SK-N-SH (cell line): ENCODE measurements around the gene ABLIM2. TPM values are rescaled to one million over a fixed set of nuclear protein-coding genes. Genes with fewer than 3 reads are reported as not detected.

Experiments used
- CTCF ChIA-PET: fragments of 300-600, 350-600 bp; formaldehyde crosslinking; extraction: SDS; loops from one replicate; lab custom pipeline; 2021; lab: Yijun Ruan, JAX
- POLR2A ChIA-PET: fragments of 350-600 bp; sonication (Branson Sonifier 250); formaldehyde crosslinking; extraction: SDS; loops from one replicate; lab custom pipeline; 2020; ENCODE audit warnings: antibody characterized with exemption, inconsistent platforms; lab: Yijun Ruan, JAX
- DNase-seq: peaks from one replicate; pipeline ENCODE4 v3.0.0; 2012
- H2AFZ ChIP-seq: fragments of 200-600 bp; sonication (generic); 2 replicates; pipeline ENCODE4 v1.8.1; 2016; ENCODE audit warnings: antibody characterized with exemption, mild to moderate bottlenecking, low read depth
- H3F3A ChIP-seq: fragments of 200-600 bp; sonication (generic); replicated peaks from 2 replicates; pipeline ENCODE3; 2016; ENCODE audit warnings: antibody characterized with exemption, mild to moderate bottlenecking; ENCODE audit not compliant: insufficient read depth
- H3K27ac ChIP-seq, 2 experiments: fragments of 200-500 bp in 1 of 2; fragments of 200-600 bp in 1 of 2; sonication (Bioruptor generic) in 1 of 2; sonication (generic), shearing (Covaris generic) in 1 of 2; 2 replicates each; pipeline versions ENCODE4 v1.5.1 to v1.6.1; 2014 to 2016; ENCODE audit warnings: low read depth in 2 of 2, inconsistent platforms in 1 of 2, low read length in 1 of 2, mild to moderate bottlenecking in 1 of 2, mixed read lengths in 1 of 2
- H3K27me3 ChIP-seq: fragments of 200-600 bp; sonication (generic), shearing (Covaris generic); 2 replicates; pipeline ENCODE4 v1.6.1; 2016; ENCODE audit warnings: mixed run types; ENCODE audit not compliant: insufficient read depth
- H3K36me3 ChIP-seq, 2 experiments: fragments of 200-500 bp in 1 of 2; fragments of 200-600 bp in 1 of 2; sonication (Bioruptor generic) in 1 of 2; sonication (generic) in 1 of 2; replicated peaks in 1 of 2; 2 replicates each; pipeline versions ENCODE3 to v1.5.1; 2014 to 2016; ENCODE audit warnings: low read length in 1 of 2, mild to moderate bottlenecking in 1 of 2; ENCODE audit not compliant: insufficient read depth in 2 of 2, control insufficient read depth in 1 of 2
- H3K4me1 ChIP-seq, 2 experiments: fragments of 200-500 bp in 1 of 2; fragments of 200-600 bp in 1 of 2; sonication (Bioruptor generic) in 1 of 2; sonication (generic), shearing (Covaris generic) in 1 of 2; 2 replicates each; pipeline versions ENCODE4 v1.5.1 to v1.6.1; 2014 to 2016; ENCODE audit warnings: low read depth in 1 of 2, low read length in 1 of 2, mixed run types in 1 of 2; ENCODE audit not compliant: insufficient read depth in 2 of 2, control insufficient read depth in 1 of 2
- H3K4me2 ChIP-seq: fragments of 200-600 bp; sonication (generic), shearing (Covaris generic); 2 replicates; pipeline ENCODE4 v1.6.1; 2017; ENCODE audit warnings: mixed run types
- H3K4me3 ChIP-seq, 2 experiments: fragments of 200-500 bp in 1 of 2; fragments of 200-600 bp in 1 of 2; sonication (Bioruptor generic) in 1 of 2; sonication (generic), shearing (Covaris generic) in 1 of 2; 2 replicates each; pipeline versions ENCODE4 v1.5.1 to v1.8.1; 2014 to 2016; ENCODE audit warnings: low read depth in 2 of 2, inconsistent platforms in 1 of 2, low read length in 1 of 2, mild to moderate bottlenecking in 1 of 2, mixed read lengths in 1 of 2, moderate library complexity in 1 of 2
- H3K79me2 ChIP-seq: fragments of 200-600 bp; sonication (generic); 2 replicates; pipeline ENCODE4 v1.8.1; 2017; ENCODE audit warnings: mild to moderate bottlenecking; ENCODE audit not compliant: insufficient read depth
- H3K9ac ChIP-seq: fragments of 200-600 bp; sonication (generic); 2 replicates; pipeline ENCODE4 v1.6.1; 2017; ENCODE audit warnings: mixed run types
- H3K9me2 ChIP-seq: fragments of 200-600 bp; sonication (generic); 2 replicates; pipeline ENCODE4 v1.6.1; 2017; ENCODE audit warnings: mixed run types
- H3K9me3 ChIP-seq: fragments of 200-600 bp; sonication (generic); 2 replicates; pipeline ENCODE4 v1.6.1; 2017; ENCODE audit warnings: mixed run types, mild to moderate bottlenecking, moderate library complexity
- H4K20me1 ChIP-seq: fragments of 200-600 bp; sonication (generic); 2 replicates; pipeline ENCODE4 v1.6.1; 2017; ENCODE audit warnings: mild to moderate bottlenecking, mixed run types; ENCODE audit not compliant: insufficient read depth
- CHD2 ChIP-seq: fragments of 150-350 bp; IDR thresholded peaks from 2 replicates; pipeline ENCODE4 v1.6.1; 2018; ENCODE audit warnings: low read length; ENCODE audit not compliant: partially characterized antibody
- ELF1 ChIP-seq: IDR thresholded peaks from 2 replicates; pipeline ENCODE4 v1.4.0; 2012
- EP300 ChIP-seq, 2 experiments: IDR thresholded peaks; 2 replicates each; pipeline versions ENCODE4 v1.4.0 to v1.6.1; 2012; ENCODE audit warnings: borderline replicate concordance in 1 of 2, low read depth in 1 of 2, low read length in 1 of 2
- EZH2phosphoT487 ChIP-seq: fragments of 200-600 bp; sonication (generic); IDR thresholded peaks from 2 replicates; pipeline ENCODE4 v1.6.1; 2017; ENCODE audit warnings: low read depth, mixed run types, mild to moderate bottlenecking, antibody characterized with exemption, moderate library complexity, borderline replicate concordance
- FOSL2 ChIP-seq: IDR thresholded peaks from 2 replicates; pipeline ENCODE4 v1.4.0; 2012; ENCODE audit warnings: low read depth, mild to moderate bottlenecking, moderate library complexity, borderline replicate concordance
- GABPA ChIP-seq: IDR thresholded peaks from 2 replicates; pipeline ENCODE4 v1.4.0; 2012; ENCODE audit warnings: low read depth, mild to moderate bottlenecking
- GATA2 ChIP-seq: sonication (generic); formaldehyde crosslinking; IDR thresholded peaks from 2 replicates; pipeline ENCODE4 v1.5.0; 2020; ENCODE audit warnings: mild to moderate bottlenecking, missing genetic modification reagents
- IRF3 ChIP-seq: fragments of 150-350 bp; IDR thresholded peaks from 2 replicates; pipeline ENCODE4 v1.6.1; 2016; ENCODE audit warnings: mild to moderate bottlenecking, low read depth, low read length
- NRF1 ChIP-seq: IDR thresholded peaks from 2 replicates; pipeline ENCODE4 v1.6.1; 2012; ENCODE audit warnings: low read depth, mild to moderate bottlenecking, low read length
- RAD21 ChIP-seq: IDR thresholded peaks from 2 replicates; pipeline ENCODE4 v1.6.1; 2012; ENCODE audit warnings: mild to moderate bottlenecking, low read length
- RFX5 ChIP-seq: IDR thresholded peaks from 2 replicates; pipeline ENCODE4 v1.6.1; 2012; ENCODE audit warnings: mild to moderate bottlenecking, improper control_type of control experiment, low read length
- RXRA ChIP-seq: IDR thresholded peaks from 2 replicates; pipeline ENCODE4 v1.4.0; 2012; ENCODE audit warnings: low read depth, mild to moderate bottlenecking, borderline replicate concordance
- SMC3 ChIP-seq: IDR thresholded peaks from 2 replicates; pipeline ENCODE4 v1.6.1; 2012; ENCODE audit warnings: low read depth, low read length, improper control_type of control experiment
- TCF12 ChIP-seq: IDR thresholded peaks from 2 replicates; pipeline ENCODE4 v1.4.0; 2012
- TEAD4 ChIP-seq: IDR thresholded peaks from 2 replicates; pipeline ENCODE4 v1.4.0; 2012; ENCODE audit warnings: mild to moderate bottlenecking, borderline replicate concordance; ENCODE audit not compliant: insufficient read depth
- WGBS: methylation state at CpG from one replicate; pipeline ENCODE4 v1.1.6; 2017; ENCODE audit warnings: low lambda C conversion rate; 5-methylcytosine and 5-hydroxymethylcytosine counted together
- polyA plus RNA-seq, 3 experiments: library from polyadenylated mRNA; depleted of rRNA; stranded (reverse); fragments of >200 nt; gene quantifications; 2 replicates each; pipeline ENCODE4 v1.2.3, GENCODE V29; 2012
- TF ChIP-seq, protein P1 (sequence below): IDR thresholded peaks from 2 replicates; pipeline ENCODE4 v1.6.1; 2012; ENCODE audit warnings: mild to moderate bottlenecking, low read depth, low read length, moderate library complexity
- TF ChIP-seq, protein P2 (sequence below): IDR thresholded peaks from 2 replicates; pipeline ENCODE4 v1.4.0; 2012; ENCODE audit warnings: low read depth
- TF ChIP-seq, protein P3 (sequence below): IDR thresholded peaks from 2 replicates; pipeline ENCODE4; 2012

ABLIM2 gene
- polyA plus RNA-seq, 1 of the 3 experiments (the other 2 are of a cell fraction), result 0.53 TPM

- no peaks in the 10 kb centered on the region for H3F3A ChIP-seq
- ChIA-PET POLR2A (no interaction called here), CTCF (interaction anchor here (1.4 to 5.0 kb wide), 3 partner anchors 13 to 31 kb away, joined by 3 to 26 read pairs (median 4); no protein-coding TSS in a partner anchor)
- peak overlapping the region in 1 of 2 experiments; percentile 57; a peak in 1 of 4 replicates for H3K4me3 ChIP-seq
- H3K4me2 ChIP-seq, result peak overlapping the region; percentile 99; the same call in 1 of the 2 replicates
- H3K4me1 ChIP-seq, result peaks cover 0 to 31% of the 10 kb centered on the region in 2 experiments; a peak in 1 of 4 replicates
- H3K9me3 ChIP-seq, result no peaks in the 10 kb centered on the region
- H3K27me3 ChIP-seq, result peaks cover 20% of the 10 kb centered on the region
- H2AFZ ChIP-seq, result no peak overlapping the region
- no peaks in the 10 kb centered on the region for H3K79me2 ChIP-seq
- no peaks in the 10 kb centered on the region for H4K20me1 ChIP-seq
- no peak for TF ChIP-seq CHD2
- TF ChIP-seq NRF1, result no peak
- no peak for TF ChIP-seq RAD21
- TF ChIP-seq IRF3, result no peak
- TF ChIP-seq, protein P1, sequence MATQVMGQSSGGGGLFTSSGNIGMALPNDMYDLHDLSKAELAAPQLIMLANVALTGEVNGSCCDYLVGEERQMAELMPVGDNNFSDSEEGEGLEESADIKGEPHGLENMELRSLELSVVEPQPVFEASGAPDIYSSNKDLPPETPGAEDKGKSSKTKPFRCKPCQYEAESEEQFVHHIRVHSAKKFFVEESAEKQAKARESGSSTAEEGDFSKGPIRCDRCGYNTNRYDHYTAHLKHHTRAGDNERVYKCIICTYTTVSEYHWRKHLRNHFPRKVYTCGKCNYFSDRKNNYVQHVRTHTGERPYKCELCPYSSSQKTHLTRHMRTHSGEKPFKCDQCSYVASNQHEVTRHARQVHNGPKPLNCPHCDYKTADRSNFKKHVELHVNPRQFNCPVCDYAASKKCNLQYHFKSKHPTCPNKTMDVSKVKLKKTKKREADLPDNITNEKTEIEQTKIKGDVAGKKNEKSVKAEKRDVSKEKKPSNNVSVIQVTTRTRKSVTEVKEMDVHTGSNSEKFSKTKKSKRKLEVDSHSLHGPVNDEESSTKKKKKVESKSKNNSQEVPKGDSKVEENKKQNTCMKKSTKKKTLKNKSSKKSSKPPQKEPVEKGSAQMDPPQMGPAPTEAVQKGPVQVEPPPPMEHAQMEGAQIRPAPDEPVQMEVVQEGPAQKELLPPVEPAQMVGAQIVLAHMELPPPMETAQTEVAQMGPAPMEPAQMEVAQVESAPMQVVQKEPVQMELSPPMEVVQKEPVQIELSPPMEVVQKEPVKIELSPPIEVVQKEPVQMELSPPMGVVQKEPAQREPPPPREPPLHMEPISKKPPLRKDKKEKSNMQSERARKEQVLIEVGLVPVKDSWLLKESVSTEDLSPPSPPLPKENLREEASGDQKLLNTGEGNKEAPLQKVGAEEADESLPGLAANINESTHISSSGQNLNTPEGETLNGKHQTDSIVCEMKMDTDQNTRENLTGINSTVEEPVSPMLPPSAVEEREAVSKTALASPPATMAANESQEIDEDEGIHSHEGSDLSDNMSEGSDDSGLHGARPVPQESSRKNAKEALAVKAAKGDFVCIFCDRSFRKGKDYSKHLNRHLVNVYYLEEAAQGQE, result no peak
- no peak for TF ChIP-seq TEAD4
- no peak for TF ChIP-seq EZH2phosphoT487
- TF ChIP-seq, protein P2, sequence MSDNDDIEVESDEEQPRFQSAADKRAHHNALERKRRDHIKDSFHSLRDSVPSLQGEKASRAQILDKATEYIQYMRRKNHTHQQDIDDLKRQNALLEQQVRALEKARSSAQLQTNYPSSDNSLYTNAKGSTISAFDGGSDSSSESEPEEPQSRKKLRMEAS, result no peak
- no peak for TF ChIP-seq RXRA
- no peak for TF ChIP-seq GATA2 (CRISPR knock-in tag)
- no peak for TF ChIP-seq RFX5
- TF ChIP-seq EP300 (IDR thresholded peaks at IDR 0.05; ENCODE audit: borderline replicate concordance in 1 of 2, low read depth in 1 of 2, low read length in 1 of 2), result no peak
- no peak for TF ChIP-seq FOSL2
- no peak for TF ChIP-seq GABPA
- no peak for TF ChIP-seq ELF1
- TF ChIP-seq, protein P3, sequence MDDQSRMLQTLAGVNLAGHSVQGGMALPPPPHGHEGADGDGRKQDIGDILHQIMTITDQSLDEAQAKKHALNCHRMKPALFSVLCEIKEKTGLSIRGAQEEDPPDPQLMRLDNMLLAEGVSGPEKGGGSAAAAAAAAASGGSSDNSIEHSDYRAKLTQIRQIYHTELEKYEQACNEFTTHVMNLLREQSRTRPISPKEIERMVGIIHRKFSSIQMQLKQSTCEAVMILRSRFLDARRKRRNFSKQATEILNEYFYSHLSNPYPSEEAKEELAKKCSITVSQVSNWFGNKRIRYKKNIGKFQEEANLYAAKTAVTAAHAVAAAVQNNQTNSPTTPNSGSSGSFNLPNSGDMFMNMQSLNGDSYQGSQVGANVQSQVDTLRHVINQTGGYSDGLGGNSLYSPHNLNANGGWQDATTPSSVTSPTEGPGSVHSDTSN, result no peak
- TF ChIP-seq SMC3, result no peak
- no peak for TF ChIP-seq TCF12
- TF ChIP-seq, all 33 proteins: peak for 0
- no peak for DNase-seq
- Histone ChIP-seq H3K9ac (no peak overlapping the region), H3K9me2 (no peaks in the 10 kb centered on the region), H3K27ac (no peak overlapping the region), H3K36me3 (no peaks in the 10 kb centered on the region)
- WGBS, result 63% methylated on average over 12 of the region's 15 CpGs
Observed at GRCh38 chr4:8157496-8157895, 1.1 kb downstream of the ABLIM2 start.
